Myocyte (in vitro differentiated cells): ENCODE measurements around the gene PDE6H. TPM values are rescaled to one million over a fixed set of nuclear protein-coding genes. Genes with fewer than 3 reads are reported as not detected.

ENCODE experiments used
- DNase-seq: peaks from one replicate; pipeline ENCODE4 v3.0.0-alpha.2; 2012; ENCODE audit warnings: low read depth
- polyA plus RNA-seq: library from polyadenylated mRNA; unstranded; fragments of >200 nt; gene quantifications from one replicate; pipeline ENCODE4 v1.2.1, GENCODE V29; 2012; ENCODE audit warnings: missing spikeins
- total RNA-seq: library from RNA; depleted of rRNA; stranded (reverse); fragments of >200 nt; gene quantifications from 2 replicates; pipeline ENCODE4 v1.2.3, GENCODE V29; 2014

Gene PDE6H
- not detected in 2 replicates for total RNA-seq
- polyA plus RNA-seq: not detected

- no peak for DNase-seq
Observed at GRCh38 chr12:14972816-14973215, at the start of gene PDE6H. Gene PDE6H, plus strand, starts transcription at chr12:14973042. Its CDS starts 4,971 bp downstream, at chr12:14978013.

GRCh38 chr12:14923944-14924343, 48.9 kb upstream of the PDE6H start:
- DNase-seq: no peak

- DNase-seq: no peak
Observed at GRCh38 chr12:14924541-14924940, 48.3 kb upstream of the PDE6H start.

DNA sequence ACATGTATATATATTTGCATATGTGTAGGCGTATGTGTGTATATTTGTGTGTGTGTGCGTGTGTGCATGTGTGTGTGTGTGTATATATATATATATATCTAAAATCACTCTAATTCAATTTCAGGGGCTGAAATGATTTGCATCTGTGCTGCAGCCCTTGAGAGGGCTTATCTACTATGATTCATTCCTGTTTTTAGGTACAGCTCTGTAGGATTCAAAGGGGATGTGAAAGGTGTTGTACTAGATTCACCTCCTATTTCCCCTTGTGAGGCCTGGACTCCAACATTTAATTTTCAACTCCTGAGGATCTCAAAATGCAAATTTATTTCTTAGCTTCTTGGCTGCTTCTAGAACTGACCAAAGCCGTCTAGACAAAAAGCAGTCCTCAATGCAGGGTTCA, 45.6 kb upstream of the PDE6H start:
- no peak for DNase-seq

DNA sequence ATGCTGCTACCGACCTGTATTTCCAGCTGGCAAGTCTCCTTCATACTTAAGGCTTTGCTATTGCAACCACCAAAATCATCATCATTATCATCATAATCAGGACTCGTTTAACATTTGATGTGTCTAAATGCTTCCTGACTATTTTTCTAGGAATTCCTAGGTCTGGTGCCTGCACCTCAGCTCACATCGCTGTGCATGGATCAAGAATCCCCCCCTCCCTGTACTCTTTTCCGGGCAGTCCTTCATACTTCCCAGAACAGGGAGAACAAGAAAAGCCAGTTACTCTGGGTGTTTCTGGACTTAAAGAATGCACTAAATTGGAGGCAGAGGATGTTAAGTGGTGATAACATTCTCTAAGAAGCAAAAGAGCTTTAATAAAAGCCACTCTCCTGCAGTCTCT, 43.9 kb upstream of the PDE6H start:
- DNase-seq: no peak

DNA sequence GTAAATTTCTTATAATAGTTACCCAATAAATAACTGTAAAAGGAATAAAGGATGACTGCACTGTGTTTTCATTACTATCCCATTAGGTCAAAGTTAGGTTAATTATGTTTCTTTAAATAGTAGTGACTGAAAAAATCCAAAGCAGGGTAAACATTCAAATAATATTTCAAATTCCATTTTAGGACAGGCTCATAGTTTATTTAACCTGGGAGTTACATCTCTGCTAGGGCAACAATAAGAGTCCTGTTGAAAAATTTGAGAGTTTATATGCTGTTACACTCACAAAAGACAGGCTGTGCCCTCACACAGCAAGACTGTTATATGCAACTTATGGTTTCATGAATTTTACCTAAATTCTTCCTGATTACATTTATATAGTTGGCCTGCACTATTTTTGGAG, 42.5 kb upstream of the PDE6H start:
- DNase-seq: no peak

DNA sequence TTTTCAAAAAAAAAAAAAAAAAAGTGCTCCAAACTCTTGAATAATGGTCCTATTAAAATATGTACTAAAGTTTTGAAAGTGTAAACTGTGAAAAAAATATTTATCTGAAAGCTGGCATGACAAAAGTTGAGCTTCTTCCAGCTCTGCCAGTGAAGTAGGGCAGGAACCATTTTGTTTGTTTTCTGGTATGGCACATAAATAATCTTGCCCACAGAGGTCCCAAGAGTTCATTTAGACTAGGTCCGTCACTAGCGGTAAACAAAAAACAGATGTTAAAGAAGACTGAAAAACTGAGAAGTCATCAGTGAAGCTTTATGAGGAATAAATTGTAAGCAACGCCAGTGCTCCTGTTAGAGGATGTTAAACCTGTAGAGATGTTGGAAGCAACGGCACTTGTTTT, 41.5 kb upstream of the PDE6H start:
- no peak for DNase-seq

- DNase-seq: no peak
Observed at GRCh38 chr12:14931791-14932560, 40.9 kb upstream of the PDE6H start.

DNA sequence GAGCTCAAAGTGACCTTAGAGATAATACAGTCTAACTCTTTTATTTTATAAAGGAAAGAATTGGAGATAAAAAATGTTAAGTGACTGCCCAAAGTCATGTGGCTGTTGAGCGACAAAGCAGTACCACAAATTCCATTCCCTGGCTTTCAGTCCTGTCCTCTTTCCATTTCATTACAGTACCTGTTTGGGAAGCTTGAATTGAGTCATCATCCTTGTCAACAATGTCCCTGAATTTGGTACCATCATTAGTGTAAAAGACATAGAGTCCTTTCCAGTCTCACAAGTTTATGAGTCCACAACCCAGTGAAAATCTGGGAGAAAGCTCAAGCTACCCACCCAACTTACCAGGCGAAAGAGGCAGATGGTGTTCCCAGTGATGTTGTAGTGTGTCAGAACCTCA, 38.3 kb upstream of the PDE6H start:
- DNase-seq: no peak

DNA sequence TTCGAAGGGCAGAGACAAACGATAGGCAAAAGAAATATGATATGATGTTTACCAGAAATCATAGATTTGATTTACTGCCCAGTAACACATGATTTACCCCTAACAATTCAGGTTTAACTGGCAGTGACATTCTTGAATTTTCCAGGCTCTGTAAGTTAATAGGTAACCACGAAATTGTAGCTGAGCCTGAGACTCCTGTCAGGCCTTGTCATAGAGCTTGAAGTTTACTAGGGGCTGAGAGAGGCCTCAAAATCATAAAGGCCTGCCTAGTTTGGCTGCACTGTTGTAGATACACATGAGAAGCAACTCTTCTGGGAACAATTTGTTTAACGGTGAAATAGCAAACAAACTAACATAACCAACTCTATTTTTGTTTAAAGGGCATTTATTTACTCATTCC, 37.8 kb upstream of the PDE6H start:
- DNase-seq: peak; percentile 19

DNA sequence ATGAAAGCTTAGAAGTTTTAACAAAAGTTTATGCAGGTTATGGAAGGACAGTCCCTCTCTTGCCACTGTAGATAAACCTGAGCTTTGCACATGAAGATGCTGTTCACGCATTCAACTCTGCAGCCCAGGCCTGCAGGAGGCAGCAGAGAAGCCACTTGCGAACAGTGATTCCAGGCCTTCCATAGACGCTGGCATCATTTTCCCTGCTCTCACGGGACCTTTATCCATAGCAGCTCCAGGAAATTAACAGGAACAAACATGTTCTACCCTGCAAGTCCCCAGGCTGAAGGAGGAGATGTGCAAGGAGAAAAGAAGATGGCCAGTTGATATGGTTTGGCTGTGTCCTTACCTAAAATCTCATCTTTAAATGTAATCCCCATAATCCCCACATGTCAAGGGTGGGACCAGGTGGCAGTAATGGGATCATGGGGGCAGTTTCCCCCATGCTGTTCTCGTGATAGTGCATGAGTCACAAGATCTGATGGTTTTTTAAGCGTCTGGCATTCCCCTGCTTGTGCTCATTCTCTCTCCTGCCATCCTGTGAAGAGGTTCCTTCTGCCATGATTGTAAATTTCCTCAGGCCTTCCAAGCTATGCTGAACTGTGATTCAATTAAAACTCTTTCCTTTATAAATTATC, 36.5 kb upstream of the PDE6H start:
- DNase-seq: no peak

- DNase-seq: no peak
Observed at GRCh38 chr12:14937014-14937413, 35.8 kb upstream of the PDE6H start.

- no peak for DNase-seq
Observed at GRCh38 chr12:14937689-14938088, 35.2 kb upstream of the PDE6H start.

GRCh38 chr12:14938301-14938700, 34.5 kb upstream of the PDE6H start, which contains the start of gene ERP27:
Gene ERP27, minus strand, starts transcription at chr12:14938537. Its CDS starts 29 bp downstream, at chr12:14938508.
- no peak for DNase-seq

DNA sequence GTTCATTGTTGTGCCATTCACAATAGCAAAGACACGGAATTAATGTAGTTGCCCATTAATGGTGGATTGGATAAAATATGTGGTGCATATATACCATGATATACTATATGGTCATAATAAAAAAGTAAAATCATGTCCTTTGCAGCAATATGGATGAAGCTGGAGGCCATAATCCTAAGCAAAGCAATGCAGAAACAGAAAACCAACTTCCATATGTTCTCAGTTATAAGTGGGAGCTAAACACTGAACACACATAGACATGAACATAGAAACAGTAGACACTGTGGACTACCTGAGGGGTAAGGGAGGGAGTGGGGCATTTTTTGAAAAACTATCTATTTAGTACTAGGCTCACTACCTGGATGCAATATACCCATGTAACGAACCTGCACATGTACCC, 31.5 kb upstream of the PDE6H start:
- DNase-seq: no peak

GRCh38 chr12:14942196-14942931, 30.5 kb upstream of the PDE6H start:
- no peak for DNase-seq

DNA sequence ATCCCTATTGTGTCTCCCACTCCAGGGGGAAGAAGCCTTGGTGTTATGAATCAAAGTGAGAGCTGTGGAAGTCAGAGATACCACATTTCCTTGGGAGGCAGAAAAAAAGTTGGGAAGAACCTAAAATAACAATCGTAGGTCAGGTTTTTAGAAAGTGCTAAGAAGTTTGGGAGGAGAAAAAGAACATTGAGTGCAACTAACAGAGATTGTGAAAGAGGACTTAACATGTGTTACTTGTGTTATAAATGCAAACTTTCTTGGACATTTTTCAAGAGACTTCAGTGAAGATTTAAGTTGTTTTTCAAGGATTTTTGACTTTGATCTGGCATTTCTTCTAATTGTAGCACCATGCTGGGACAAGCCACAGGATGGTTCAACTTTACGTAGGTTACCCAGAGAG, 26.7 kb upstream of the PDE6H start:
- DNase-seq: no peak

GRCh38 chr12:14946861-14947260, 26.0 kb upstream of the PDE6H start:
- no peak for DNase-seq

DNA sequence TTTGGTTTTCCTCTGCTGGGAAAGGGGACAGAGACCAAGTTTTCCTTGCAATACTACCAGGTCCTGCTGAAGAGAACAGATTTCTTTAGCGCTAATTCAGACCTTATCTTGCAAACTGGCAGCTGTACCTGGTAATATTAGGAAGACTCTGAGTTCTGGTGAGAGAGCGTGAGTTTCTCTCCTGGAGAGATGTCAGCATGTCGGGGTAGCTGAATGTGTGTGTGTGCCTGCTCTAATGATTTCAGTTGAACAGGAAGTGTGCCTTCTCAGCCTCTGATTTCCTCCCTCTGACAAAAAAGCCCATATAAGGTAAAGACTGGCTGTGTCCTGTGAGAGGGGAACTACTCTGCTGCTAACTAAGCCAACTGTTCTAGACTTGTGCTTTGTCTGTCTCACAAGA, 24.2 kb upstream of the PDE6H start:
- DNase-seq: peak; percentile 74

DNA sequence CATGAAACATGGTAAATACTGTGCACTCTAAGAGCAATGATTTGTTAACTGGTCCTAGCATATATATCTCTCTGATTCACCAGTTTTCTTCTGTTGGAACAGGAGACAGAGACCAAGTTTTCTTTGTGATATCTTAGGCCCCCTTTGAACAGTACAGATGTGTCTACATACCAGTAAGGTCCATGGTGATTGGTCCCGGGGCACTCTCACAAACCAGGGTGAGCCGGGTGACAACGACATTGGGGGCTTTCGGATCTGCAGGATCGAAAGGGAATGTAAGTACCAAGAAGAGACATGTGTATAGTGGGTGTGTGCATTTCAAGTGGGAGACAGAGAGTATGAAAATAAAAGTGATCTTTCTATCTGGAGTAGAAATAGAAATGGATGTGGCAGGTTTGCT, 23.2 kb upstream of the PDE6H start:
- DNase-seq: no peak

DNA sequence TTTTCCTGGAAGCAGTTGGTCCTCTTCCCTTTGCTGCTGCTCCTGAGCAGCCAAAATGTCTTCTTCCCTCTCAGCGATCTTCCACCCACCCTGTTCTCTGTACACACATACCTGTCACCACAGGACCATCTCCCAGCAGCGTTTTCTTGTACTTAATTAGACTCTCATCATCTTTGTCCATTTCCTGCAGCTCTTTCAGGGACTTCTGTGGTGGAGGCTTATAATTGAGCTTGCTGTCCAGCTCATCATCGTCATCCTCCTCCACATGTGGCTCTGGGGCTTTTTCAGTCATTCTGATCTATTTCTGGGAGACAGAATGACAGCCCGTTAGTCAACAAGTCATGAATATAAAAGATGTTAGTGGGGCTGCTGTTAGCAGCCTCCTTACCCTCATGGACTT, 22.4 kb upstream of the PDE6H start:
- no peak for DNase-seq
